Measurements from ENCODE around the gene BLCAP.

The BLCAP gene

DNA sequence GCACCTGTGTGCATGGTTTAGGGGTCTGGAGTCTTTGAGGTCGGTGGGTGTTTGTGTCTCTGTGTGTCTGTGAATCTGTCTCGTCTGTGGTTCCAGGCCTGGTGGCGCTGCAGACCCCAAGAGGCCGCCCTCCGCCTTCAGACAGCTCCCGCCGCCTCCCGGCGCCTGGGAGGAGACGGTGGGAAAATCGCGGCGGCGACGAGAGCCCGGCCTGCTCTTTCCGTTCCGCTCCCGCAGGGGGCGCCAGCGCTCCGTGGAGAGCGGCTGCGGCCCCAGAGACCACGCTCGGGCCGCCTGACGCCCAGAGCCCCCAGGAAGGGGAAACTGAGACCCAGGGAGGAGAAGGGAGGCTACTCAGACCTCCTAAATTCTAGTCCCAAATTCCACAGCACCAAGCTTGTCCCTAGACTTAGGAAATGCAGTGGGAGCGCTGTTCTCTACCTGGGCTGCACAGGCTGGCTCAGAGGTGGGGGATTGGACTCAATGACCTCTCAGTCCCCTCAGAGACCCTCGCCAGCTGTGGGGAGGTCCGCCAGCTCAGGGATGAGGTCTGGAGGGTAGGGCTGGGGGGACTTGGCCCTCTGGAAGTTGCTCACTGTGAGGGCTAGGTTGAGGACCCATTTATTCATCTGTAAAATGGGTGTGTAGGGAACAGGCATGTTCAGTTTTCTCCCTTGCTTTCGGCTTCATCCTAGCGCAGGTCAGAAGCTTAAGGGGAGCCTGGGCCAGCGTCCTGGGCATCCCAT, 36.9 kb upstream of the BLCAP start (continued):
- TF ChIP-seq, protein P1, sequence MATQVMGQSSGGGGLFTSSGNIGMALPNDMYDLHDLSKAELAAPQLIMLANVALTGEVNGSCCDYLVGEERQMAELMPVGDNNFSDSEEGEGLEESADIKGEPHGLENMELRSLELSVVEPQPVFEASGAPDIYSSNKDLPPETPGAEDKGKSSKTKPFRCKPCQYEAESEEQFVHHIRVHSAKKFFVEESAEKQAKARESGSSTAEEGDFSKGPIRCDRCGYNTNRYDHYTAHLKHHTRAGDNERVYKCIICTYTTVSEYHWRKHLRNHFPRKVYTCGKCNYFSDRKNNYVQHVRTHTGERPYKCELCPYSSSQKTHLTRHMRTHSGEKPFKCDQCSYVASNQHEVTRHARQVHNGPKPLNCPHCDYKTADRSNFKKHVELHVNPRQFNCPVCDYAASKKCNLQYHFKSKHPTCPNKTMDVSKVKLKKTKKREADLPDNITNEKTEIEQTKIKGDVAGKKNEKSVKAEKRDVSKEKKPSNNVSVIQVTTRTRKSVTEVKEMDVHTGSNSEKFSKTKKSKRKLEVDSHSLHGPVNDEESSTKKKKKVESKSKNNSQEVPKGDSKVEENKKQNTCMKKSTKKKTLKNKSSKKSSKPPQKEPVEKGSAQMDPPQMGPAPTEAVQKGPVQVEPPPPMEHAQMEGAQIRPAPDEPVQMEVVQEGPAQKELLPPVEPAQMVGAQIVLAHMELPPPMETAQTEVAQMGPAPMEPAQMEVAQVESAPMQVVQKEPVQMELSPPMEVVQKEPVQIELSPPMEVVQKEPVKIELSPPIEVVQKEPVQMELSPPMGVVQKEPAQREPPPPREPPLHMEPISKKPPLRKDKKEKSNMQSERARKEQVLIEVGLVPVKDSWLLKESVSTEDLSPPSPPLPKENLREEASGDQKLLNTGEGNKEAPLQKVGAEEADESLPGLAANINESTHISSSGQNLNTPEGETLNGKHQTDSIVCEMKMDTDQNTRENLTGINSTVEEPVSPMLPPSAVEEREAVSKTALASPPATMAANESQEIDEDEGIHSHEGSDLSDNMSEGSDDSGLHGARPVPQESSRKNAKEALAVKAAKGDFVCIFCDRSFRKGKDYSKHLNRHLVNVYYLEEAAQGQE (tag by site-specific recombination; IDR thresholded peaks at IDR 0.05), result peak; percentile 32; the same call in 1 of the 2 replicates
- TF ChIP-seq, protein P2, sequence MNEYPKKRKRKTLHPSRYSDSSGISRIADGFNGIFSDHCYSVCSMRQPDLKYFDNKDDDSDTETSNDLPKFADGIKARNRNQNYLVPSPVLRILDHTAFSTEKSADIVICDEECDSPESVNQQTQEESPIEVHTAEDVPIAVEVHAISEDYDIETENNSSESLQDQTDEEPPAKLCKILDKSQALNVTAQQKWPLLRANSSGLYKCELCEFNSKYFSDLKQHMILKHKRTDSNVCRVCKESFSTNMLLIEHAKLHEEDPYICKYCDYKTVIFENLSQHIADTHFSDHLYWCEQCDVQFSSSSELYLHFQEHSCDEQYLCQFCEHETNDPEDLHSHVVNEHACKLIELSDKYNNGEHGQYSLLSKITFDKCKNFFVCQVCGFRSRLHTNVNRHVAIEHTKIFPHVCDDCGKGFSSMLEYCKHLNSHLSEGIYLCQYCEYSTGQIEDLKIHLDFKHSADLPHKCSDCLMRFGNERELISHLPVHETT (tag by site-specific recombination; IDR thresholded peaks at IDR 0.05), result no peak
- TF ChIP-seq, protein P3, sequence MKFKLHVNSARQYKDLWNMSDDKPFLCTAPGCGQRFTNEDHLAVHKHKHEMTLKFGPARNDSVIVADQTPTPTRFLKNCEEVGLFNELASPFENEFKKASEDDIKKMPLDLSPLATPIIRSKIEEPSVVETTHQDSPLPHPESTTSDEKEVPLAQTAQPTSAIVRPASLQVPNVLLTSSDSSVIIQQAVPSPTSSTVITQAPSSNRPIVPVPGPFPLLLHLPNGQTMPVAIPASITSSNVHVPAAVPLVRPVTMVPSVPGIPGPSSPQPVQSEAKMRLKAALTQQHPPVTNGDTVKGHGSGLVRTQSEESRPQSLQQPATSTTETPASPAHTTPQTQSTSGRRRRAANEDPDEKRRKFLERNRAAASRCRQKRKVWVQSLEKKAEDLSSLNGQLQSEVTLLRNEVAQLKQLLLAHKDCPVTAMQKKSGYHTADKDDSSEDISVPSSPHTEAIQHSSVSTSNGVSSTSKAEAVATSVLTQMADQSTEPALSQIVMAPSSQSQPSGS (tag by site-specific recombination; IDR thresholded peaks at IDR 0.05; ENCODE audit: low read depth), result no peak
- TF ChIP-seq, protein P4, sequence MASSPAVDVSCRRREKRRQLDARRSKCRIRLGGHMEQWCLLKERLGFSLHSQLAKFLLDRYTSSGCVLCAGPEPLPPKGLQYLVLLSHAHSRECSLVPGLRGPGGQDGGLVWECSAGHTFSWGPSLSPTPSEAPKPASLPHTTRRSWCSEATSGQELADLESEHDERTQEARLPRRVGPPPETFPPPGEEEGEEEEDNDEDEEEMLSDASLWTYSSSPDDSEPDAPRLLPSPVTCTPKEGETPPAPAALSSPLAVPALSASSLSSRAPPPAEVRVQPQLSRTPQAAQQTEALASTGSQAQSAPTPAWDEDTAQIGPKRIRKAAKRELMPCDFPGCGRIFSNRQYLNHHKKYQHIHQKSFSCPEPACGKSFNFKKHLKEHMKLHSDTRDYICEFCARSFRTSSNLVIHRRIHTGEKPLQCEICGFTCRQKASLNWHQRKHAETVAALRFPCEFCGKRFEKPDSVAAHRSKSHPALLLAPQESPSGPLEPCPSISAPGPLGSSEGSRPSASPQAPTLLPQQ (tag by site-specific recombination; IDR thresholded peaks at IDR 0.05), result no peak
- TF ChIP-seq ZBTB17 (tag by site-specific recombination; IDR thresholded peaks at IDR 0.05) (no peak), ZNF16 (tag by site-specific recombination; IDR thresholded peaks at IDR 0.05; ENCODE audit: low read depth) (no peak), ZNF366 (tag by site-specific recombination; conservative IDR thresholded peaks at IDR 0.05) (no peak), ZBTB20 (tag by site-specific recombination; IDR thresholded peaks at IDR 0.05) (no peak), ZNF223 (tag by site-specific recombination; IDR thresholded peaks at IDR 0.05) (no peak), KLF16 (tag by site-specific recombination; IDR thresholded peaks at IDR 0.05) (no peak), ZNF561 (tag by site-specific recombination; IDR thresholded peaks at IDR 0.05; ENCODE audit: borderline replicate concordance) (0 out of 2 replicates have a peak, but pooled peaks have one; percentile 26), ZNF76 (tag by site-specific recombination; IDR thresholded peaks at IDR 0.05; ENCODE audit: borderline replicate concordance, low read depth) (no peak), ZNF629 (tag by site-specific recombination; IDR thresholded peaks at IDR 0.05) (no peak), GLIS2 (tag by site-specific recombination; IDR thresholded peaks at IDR 0.05) (peak; percentile 44; the same call in 1 of the 2 replicates), YY2 (tag by site-specific recombination; IDR thresholded peaks at IDR 0.05) (no peak)
- TF ChIP-seq, protein P5, sequence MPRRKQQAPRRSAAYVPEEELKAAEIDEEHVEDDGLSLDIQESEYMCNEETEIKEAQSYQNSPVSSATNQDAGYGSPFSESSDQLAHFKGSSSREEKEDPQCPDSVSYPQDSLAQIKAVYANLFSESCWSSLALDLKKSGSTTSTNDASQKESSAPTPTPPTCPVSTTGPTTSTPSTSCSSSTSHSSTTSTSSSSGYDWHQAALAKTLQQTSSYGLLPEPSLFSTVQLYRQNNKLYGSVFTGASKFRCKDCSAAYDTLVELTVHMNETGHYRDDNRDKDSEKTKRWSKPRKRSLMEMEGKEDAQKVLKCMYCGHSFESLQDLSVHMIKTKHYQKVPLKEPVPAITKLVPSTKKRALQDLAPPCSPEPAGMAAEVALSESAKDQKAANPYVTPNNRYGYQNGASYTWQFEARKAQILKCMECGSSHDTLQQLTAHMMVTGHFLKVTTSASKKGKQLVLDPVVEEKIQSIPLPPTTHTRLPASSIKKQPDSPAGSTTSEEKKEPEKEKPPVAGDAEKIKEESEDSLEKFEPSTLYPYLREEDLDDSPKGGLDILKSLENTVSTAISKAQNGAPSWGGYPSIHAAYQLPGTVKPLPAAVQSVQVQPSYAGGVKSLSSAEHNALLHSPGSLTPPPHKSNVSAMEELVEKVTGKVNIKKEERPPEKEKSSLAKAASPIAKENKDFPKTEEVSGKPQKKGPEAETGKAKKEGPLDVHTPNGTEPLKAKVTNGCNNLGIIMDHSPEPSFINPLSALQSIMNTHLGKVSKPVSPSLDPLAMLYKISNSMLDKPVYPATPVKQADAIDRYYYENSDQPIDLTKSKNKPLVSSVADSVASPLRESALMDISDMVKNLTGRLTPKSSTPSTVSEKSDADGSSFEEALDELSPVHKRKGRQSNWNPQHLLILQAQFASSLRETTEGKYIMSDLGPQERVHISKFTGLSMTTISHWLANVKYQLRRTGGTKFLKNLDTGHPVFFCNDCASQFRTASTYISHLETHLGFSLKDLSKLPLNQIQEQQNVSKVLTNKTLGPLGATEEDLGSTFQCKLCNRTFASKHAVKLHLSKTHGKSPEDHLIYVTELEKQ (tag by site-specific recombination; IDR thresholded peaks at IDR 0.05; ENCODE audit: borderline replicate concordance), result no peak
- TF ChIP-seq, protein P6, sequence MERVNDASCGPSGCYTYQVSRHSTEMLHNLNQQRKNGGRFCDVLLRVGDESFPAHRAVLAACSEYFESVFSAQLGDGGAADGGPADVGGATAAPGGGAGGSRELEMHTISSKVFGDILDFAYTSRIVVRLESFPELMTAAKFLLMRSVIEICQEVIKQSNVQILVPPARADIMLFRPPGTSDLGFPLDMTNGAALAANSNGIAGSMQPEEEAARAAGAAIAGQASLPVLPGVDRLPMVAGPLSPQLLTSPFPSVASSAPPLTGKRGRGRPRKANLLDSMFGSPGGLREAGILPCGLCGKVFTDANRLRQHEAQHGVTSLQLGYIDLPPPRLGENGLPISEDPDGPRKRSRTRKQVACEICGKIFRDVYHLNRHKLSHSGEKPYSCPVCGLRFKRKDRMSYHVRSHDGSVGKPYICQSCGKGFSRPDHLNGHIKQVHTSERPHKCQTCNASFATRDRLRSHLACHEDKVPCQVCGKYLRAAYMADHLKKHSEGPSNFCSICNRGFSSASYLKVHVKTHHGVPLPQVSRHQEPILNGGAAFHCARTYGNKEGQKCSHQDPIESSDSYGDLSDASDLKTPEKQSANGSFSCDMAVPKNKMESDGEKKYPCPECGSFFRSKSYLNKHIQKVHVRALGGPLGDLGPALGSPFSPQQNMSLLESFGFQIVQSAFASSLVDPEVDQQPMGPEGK (tag by site-specific recombination; IDR thresholded peaks at IDR 0.05), result 0 out of 2 replicates have a peak, but pooled peaks have one; percentile 21
- TF ChIP-seq, protein P7, sequence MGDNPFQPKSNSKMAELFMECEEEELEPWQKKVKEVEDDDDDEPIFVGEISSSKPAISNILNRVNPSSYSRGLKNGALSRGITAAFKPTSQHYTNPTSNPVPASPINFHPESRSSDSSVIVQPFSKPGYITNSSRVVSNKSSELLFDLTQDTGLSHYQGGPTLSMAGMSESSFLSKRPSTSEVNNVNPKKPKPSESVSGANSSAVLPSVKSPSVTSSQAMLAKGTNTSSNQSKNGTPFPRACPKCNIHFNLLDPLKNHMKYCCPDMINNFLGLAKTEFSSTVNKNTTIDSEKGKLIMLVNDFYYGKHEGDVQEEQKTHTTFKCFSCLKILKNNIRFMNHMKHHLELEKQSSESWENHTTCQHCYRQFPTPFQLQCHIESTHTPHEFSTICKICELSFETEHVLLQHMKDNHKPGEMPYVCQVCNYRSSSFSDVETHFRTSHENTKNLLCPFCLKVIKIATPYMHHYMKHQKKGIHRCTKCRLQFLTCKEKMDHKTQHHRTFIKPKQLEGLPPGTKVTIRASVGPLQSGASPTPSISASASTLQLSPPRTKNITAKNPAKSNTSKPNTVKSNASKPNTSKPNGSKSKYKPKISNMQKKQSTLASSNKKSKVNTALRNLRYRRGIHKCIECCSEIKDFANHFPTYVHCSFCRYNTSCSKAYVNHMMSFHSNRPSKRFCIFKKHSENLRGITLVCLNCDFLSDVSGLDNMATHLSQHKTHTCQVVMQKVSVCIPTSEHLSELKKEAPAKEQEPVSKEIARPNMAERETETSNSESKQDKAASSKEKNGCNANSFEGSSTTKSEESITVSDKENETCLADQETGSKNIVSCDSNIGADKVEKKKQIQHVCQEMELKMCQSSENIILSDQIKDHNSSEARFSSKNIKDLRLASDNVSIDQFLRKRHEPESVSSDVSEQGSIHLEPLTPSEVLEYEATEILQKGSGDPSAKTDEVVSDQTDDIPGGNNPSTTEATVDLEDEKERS (tag by site-specific recombination; IDR thresholded peaks at IDR 0.05), result no peak
- TF ChIP-seq, protein P8, sequence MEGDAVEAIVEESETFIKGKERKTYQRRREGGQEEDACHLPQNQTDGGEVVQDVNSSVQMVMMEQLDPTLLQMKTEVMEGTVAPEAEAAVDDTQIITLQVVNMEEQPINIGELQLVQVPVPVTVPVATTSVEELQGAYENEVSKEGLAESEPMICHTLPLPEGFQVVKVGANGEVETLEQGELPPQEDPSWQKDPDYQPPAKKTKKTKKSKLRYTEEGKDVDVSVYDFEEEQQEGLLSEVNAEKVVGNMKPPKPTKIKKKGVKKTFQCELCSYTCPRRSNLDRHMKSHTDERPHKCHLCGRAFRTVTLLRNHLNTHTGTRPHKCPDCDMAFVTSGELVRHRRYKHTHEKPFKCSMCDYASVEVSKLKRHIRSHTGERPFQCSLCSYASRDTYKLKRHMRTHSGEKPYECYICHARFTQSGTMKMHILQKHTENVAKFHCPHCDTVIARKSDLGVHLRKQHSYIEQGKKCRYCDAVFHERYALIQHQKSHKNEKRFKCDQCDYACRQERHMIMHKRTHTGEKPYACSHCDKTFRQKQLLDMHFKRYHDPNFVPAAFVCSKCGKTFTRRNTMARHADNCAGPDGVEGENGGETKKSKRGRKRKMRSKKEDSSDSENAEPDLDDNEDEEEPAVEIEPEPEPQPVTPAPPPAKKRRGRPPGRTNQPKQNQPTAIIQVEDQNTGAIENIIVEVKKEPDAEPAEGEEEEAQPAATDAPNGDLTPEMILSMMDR (tag by site-specific recombination; IDR thresholded peaks at IDR 0.05), result peak; percentile 92

All from HEK293 (cell line).